Tibial artery (tissue), 4 donors: ENCODE results near the gene LRRC15.
A peak's percentile ranks its signal among the peaks of the same experiment; 100 is the strongest.

Source experiments
- DNase-seq, 2 donors: peaks; one replicate each; pipeline ENCODE4 v3.0.0-alpha.2; 2019
- H3K27ac ChIP-seq, 2 donors: fragments of 200-600 bp; sonication (generic) in 1 of 2; 1 replicate in 1 of 2; 2 replicates in 1 of 2; pipeline ENCODE4 v1.5.1; 2018 to 2019; ENCODE audit warnings: mild to moderate bottlenecking in 1 of 2
- H3K27me3 ChIP-seq, 2 donors: fragments of 200-600 bp; sonication (generic) in 1 of 2; one replicate each; pipeline versions ENCODE4 v1.5.1 to v1.6.0; 2016 to 2019
- H3K36me3 ChIP-seq, 3 donors: fragments of 200-600 bp; sonication (generic) in 2 of 3; one replicate each; pipeline ENCODE4 v1.5.1; 2016 to 2019; ENCODE audit warnings: mild to moderate bottlenecking in 2 of 3
- H3K4me1 ChIP-seq, 4 donors: fragments of 200-600 bp; sonication (generic) in 2 of 4; 1 replicate in 3 of 4; 2 replicates in 1 of 4; pipeline ENCODE4 v1.5.1; 2016 to 2019
- H3K4me3 ChIP-seq, 2 donors: fragments of 200-600 bp; sonication (generic) in 1 of 2; 1 replicate in 1 of 2; 2 replicates in 1 of 2; pipeline ENCODE4 v1.5.1; 2018 to 2019; ENCODE audit warnings: mild to moderate bottlenecking in 2 of 2
- H3K9me3 ChIP-seq, 3 donors: fragments of 200-600 bp; sonication (generic) in 1 of 3; one replicate each; pipeline ENCODE4 v1.5.1; 2016 to 2019
- intact Hi-C: fragments of 100-400 bp; cut with DNase I; formaldehyde crosslinking; loops from one replicate; pipeline ENCODE4 v1.15.0; 2023; ENCODE audit warnings: low total_unique reads
- TF ChIP-seq, protein P1 (sequence below), 2 experiments: fragments of 200-600 bp in 1 of 2; fragments of 450-650 bp in 1 of 2; IDR thresholded peaks; one replicate each; pipeline ENCODE4 v1.5.1; 2017 to 2019; ENCODE audit warnings: antibody characterized with exemption in 2 of 2, mild to moderate bottlenecking in 1 of 2, moderate library complexity in 1 of 2

The LRRC15 gene

DNA sequence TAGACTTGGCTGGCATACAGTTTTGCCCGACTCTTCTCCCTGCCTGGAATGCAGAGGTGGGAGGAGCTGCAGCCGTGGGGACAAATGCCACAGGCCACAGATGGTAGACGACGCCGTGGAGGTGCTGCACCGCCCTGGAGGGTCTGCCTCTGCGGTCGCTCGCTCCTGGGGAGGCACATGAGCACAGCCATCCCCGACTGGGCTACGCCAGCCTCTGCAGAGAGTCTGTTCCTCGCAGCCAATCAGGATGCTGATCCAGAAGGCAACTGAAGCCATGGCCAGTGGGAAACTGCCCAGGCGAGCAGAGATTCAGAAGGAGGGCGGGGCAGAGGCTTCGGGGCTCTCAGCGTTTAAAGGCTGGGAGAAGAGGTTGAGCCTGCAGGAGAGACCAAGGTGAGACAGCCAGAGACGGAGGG is 11.9 kb upstream of the LRRC15 start:
- Histone ChIP-seq H3K4me1 (no peaks in the 10 kb centered on the region), H3K36me3 (no peaks in the 10 kb centered on the region), H3K27me3 (peaks cover 0 to 49% of the 10 kb centered on the region in 2 donors), H3K9me3 (no peaks in the 10 kb centered on the region), H3K27ac (no peak overlapping the region), H3K4me3 (no peak overlapping the region)
- intact Hi-C loops, result no loop called here
- peak in 1 of 2 donors; percentile 45 for DNase-seq
- TF ChIP-seq, protein P1, sequence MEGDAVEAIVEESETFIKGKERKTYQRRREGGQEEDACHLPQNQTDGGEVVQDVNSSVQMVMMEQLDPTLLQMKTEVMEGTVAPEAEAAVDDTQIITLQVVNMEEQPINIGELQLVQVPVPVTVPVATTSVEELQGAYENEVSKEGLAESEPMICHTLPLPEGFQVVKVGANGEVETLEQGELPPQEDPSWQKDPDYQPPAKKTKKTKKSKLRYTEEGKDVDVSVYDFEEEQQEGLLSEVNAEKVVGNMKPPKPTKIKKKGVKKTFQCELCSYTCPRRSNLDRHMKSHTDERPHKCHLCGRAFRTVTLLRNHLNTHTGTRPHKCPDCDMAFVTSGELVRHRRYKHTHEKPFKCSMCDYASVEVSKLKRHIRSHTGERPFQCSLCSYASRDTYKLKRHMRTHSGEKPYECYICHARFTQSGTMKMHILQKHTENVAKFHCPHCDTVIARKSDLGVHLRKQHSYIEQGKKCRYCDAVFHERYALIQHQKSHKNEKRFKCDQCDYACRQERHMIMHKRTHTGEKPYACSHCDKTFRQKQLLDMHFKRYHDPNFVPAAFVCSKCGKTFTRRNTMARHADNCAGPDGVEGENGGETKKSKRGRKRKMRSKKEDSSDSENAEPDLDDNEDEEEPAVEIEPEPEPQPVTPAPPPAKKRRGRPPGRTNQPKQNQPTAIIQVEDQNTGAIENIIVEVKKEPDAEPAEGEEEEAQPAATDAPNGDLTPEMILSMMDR (IDR thresholded peaks at IDR 0.05), result no peak

- TF ChIP-seq, protein P1 (IDR thresholded peaks at IDR 0.05), result no peak
- no peaks in the 10 kb centered on the region for H3K36me3 ChIP-seq
- no peaks in the 10 kb centered on the region for H3K9me3 ChIP-seq
- H3K4me3 ChIP-seq, result no peak overlapping the region
- peaks cover 0 to 48% of the 10 kb centered on the region in 2 donors for H3K27me3 ChIP-seq
- H3K4me1 ChIP-seq, result no peaks in the 10 kb centered on the region
- DNase-seq, result peak in 1 of 2 donors; percentile 17
- intact Hi-C loops, result no loop called here
- no peak overlapping the region for H3K27ac ChIP-seq
These were observed 10.8 kb upstream of the LRRC15 start for GRCh38 chr3:194380326-194380725.

DNA sequence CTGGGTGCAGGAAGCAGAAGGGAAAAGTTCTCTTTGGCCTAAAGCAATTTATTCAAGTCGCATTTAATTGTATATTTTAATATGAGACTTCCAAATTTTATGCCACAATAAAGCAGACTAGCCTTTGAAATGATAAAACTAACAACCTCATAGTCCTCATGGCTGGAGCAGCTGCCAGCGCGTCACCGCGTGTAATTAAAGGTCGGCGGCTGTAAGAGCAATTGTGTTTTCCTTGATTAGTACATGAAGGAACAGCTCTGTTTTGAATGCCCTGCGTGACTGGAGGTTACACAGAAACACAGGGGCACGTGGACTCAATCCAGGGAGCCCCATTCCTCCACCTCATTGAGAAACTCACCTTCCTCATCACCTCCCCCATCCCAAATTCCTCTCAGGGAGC is 10.1 kb upstream of the LRRC15 start:
- peaks cover 0 to 55% of the 10 kb centered on the region in 2 donors for H3K27me3 ChIP-seq
- TF ChIP-seq, protein P1 (IDR thresholded peaks at IDR 0.05), result no peak
- intact Hi-C loops, result no loop called here

GRCh38 chr3:194379231-194379630 is 9.7 kb upstream of the LRRC15 start:
- TF ChIP-seq, protein P1 (IDR thresholded peaks at IDR 0.05), result no peak
- Histone ChIP-seq H3K27me3 (peaks cover 0 to 55% of the 10 kb centered on the region in 2 donors), H3K36me3 (no peaks in the 10 kb centered on the region), H3K4me1 (no peaks in the 10 kb centered on the region), H3K27ac (no peak overlapping the region), H3K9me3 (no peaks in the 10 kb centered on the region), H3K4me3 (no peak overlapping the region)
- intact Hi-C loops, result no loop called here
- DNase-seq, result no peak

More for the DNA sequence above, 10.1 kb upstream of the LRRC15 start:
- DNase-seq, result peak in 1 of 2 donors; percentile 7
- H3K4me3 ChIP-seq, result no peak overlapping the region
- no peak overlapping the region for H3K27ac ChIP-seq
- H3K4me1 ChIP-seq, result no peaks in the 10 kb centered on the region
- no peaks in the 10 kb centered on the region for H3K36me3 ChIP-seq
- no peaks in the 10 kb centered on the region for H3K9me3 ChIP-seq

- Histone ChIP-seq H3K9me3 (no peaks in the 10 kb centered on the region), H3K27me3 (peaks cover 0 to 58% of the 10 kb centered on the region in 2 donors), H3K27ac (no peak overlapping the region), H3K36me3 (no peaks in the 10 kb centered on the region), H3K4me1 (no peaks in the 10 kb centered on the region), H3K4me3 (no peak overlapping the region)
- no peak for DNase-seq
- intact Hi-C loops, result no loop called here
- TF ChIP-seq, protein P1 (IDR thresholded peaks at IDR 0.05), result no peak
These were observed 8.2 kb upstream of the LRRC15 start for GRCh38 chr3:194377708-194378107.

GRCh38 chr3:194376241-194376560 is 6.7 kb upstream of the LRRC15 start:
- Histone ChIP-seq H3K27ac (no peak overlapping the region), H3K4me3 (no peak overlapping the region), H3K27me3 (peaks cover 0 to 63% of the 10 kb centered on the region in 2 donors), H3K4me1 (no peaks in the 10 kb centered on the region), H3K36me3 (no peaks in the 10 kb centered on the region), H3K9me3 (no peaks in the 10 kb centered on the region)
- intact Hi-C loops, result no loop called here
- DNase-seq, result no peak
- TF ChIP-seq, protein P1 (IDR thresholded peaks at IDR 0.05), result no peak
